ENCODE results near the gene SND1. TPM values are rescaled to one million over a fixed set of nuclear protein-coding genes. Genes with fewer than 3 reads are reported as not detected.

Gene SND1
- total and polyA plus RNA-seq, 10 of the 15 experiments (the other 5 are each of a cell fraction or from before 2014, with no cell fraction given), result 52.4 to 270 (median 146) TPM

DNA sequence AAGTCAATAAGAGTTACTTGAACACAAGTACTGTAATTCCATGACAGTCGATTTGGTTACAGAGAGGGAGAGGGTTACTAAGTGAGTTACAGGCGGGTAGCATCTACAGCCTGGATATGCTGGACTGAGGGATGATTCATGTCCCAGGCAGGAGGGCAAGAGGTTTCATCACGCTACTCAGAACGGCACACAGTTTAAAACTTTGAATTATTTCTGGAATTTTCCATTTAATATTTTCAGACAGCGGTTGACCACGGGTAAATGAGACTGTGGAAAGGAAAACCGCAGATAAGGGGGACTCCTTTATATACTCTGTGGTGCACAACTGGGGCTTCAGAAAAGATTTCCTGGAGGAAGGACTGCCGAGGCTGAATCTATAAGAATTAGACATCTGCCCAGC, 404.9 kb downstream of the SND1 start (continued):
- TF ChIP-seq, protein P1, sequence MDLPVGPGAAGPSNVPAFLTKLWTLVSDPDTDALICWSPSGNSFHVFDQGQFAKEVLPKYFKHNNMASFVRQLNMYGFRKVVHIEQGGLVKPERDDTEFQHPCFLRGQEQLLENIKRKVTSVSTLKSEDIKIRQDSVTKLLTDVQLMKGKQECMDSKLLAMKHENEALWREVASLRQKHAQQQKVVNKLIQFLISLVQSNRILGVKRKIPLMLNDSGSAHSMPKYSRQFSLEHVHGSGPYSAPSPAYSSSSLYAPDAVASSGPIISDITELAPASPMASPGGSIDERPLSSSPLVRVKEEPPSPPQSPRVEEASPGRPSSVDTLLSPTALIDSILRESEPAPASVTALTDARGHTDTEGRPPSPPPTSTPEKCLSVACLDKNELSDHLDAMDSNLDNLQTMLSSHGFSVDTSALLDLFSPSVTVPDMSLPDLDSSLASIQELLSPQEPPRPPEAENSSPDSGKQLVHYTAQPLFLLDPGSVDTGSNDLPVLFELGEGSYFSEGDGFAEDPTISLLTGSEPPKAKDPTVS (IDR thresholded peaks at IDR 0.05; ENCODE audit: low read depth, low read length), result no peak
- TF ChIP-seq NBN (IDR thresholded peaks at IDR 0.05), result no peak

DNA sequence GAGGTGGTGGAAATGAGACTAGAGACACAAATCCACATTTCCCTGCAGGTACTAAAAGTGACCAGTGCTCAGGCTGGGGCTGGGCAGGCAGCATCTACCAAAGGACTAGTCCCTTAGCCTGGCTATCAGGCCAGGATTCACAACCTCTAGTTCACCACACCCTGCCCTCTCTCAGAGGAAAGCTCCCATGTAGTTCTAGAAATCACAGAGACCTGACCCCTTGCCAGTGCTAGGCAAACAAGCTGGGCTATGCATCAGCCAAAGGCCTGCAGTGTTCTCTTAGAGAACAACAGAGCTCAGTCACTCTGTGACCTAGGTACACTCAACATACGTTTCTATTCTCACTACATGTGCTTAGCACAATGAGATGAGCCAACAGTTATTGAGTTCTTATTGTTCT, 405.9 kb downstream of the SND1 start:
- Histone ChIP-seq H3K4me3 (no peak overlapping the region), H3K4me1 (ENCODE audit: control insufficient read depth, insufficient read depth, low read length) (no peaks in the 10 kb centered on the region), H2AFZ (ENCODE audit: control insufficient read depth, low read depth, low read length) (no peak overlapping the region), H3K27ac (ENCODE audit: control insufficient read depth, insufficient read depth) (no peak overlapping the region), H4K20me1 (ENCODE audit: control insufficient read depth, insufficient read depth) (no peaks in the 10 kb centered on the region; the same call in none of the 2 replicates), H3K9me3 (replicated peaks; ENCODE audit: control insufficient read depth, insufficient read depth, low read length) (no peaks in the 10 kb centered on the region), H3K9ac (ENCODE audit: control insufficient read depth, insufficient read depth, low read length) (no peak overlapping the region), H3K79me2 (ENCODE audit: control insufficient read depth, insufficient read depth, low read length) (no peaks in the 10 kb centered on the region), H3K4me2 (ENCODE audit: control insufficient read depth, insufficient read depth) (no peak overlapping the region), H3K36me3 (ENCODE audit: control insufficient read depth in 2 of 2, insufficient read depth in 2 of 2, low read length in 1 of 2) (peaks cover 10 to 17% of the 10 kb centered on the region in 2 experiments), H3K27me3 (replicated peaks in 1 of 2; ENCODE audit: control insufficient read depth in 2 of 2, insufficient read depth in 2 of 2, low read length in 1 of 2) (no peaks in the 10 kb centered on the region)
- no TSS peak for BruUV-seq (replicated peaks)
- WGBS (ENCODE audit: insufficient coverage, insufficient replicate concordance, low lambda C conversion rate, missing lambda C conversion rate), result 92% methylated on average over 1 of the region's 1 CpG
- ChIA-PET CTCF (interaction anchor here (0.6 to 0.9 kb wide), 2 partner anchors 52 to 152 kb away, joined by 3 to 4 read pairs; no protein-coding TSS in a partner anchor), POLR2A (no interaction called here), RAD21 (ENCODE audit: unreplicated experiment) (no interaction called here), SMC1A (ENCODE audit: uncharacterized antibody, unreplicated experiment) (interaction anchor here (1.3 kb wide), 1 partner anchor 48 kb away, joined by 3 read pairs; no protein-coding TSS in a partner anchor)
- ATAC-seq (no peak), DNase-seq (ENCODE audit: low read depth, low spot score) (no peak), FAIRE-seq (no peak)
- intact Hi-C loops (cut with micrococcal nuclease; ENCODE audit: unreplicated experiment), result no loop called here
- in situ Hi-C loops (cut with MboI), result no loop called here
- TF ChIP-seq MEF2A (IDR thresholded peaks at IDR 0.05; ENCODE audit: insufficient read depth, low read depth, low read length) (no peak), EZH2 (IDR thresholded peaks at IDR 0.05; ENCODE audit: borderline replicate concordance, control insufficient read depth, low read depth, low read length) (no peak), RELA (IDR thresholded peaks at IDR 0.05; ENCODE audit: borderline replicate concordance, partially characterized antibody) (no peak), SP1 (IDR thresholded peaks at IDR 0.05; ENCODE audit: low read depth, low read length) (no peak), ZSCAN29 (IDR thresholded peaks at IDR 0.05) (no peak), ZNF622 (IDR thresholded peaks at IDR 0.05) (no peak), TBL1XR1 (IDR thresholded peaks at IDR 0.05; ENCODE audit: low read depth, low read length) (no peak), POLR2AphosphoS2 (IDR thresholded peaks at IDR 0.05; ENCODE audit: low read depth, low read length) (no peak), SIN3A (IDR thresholded peaks at IDR 0.05; ENCODE audit: low read depth, low read length) (no peak), FOS (IDR thresholded peaks at IDR 0.05; ENCODE audit: borderline replicate concordance, extremely low read depth, insufficient read length) (no peak), TARDBP (IDR thresholded peaks at IDR 0.05; ENCODE audit: borderline replicate concordance) (no peak)
- TF ChIP-seq, protein P2, sequence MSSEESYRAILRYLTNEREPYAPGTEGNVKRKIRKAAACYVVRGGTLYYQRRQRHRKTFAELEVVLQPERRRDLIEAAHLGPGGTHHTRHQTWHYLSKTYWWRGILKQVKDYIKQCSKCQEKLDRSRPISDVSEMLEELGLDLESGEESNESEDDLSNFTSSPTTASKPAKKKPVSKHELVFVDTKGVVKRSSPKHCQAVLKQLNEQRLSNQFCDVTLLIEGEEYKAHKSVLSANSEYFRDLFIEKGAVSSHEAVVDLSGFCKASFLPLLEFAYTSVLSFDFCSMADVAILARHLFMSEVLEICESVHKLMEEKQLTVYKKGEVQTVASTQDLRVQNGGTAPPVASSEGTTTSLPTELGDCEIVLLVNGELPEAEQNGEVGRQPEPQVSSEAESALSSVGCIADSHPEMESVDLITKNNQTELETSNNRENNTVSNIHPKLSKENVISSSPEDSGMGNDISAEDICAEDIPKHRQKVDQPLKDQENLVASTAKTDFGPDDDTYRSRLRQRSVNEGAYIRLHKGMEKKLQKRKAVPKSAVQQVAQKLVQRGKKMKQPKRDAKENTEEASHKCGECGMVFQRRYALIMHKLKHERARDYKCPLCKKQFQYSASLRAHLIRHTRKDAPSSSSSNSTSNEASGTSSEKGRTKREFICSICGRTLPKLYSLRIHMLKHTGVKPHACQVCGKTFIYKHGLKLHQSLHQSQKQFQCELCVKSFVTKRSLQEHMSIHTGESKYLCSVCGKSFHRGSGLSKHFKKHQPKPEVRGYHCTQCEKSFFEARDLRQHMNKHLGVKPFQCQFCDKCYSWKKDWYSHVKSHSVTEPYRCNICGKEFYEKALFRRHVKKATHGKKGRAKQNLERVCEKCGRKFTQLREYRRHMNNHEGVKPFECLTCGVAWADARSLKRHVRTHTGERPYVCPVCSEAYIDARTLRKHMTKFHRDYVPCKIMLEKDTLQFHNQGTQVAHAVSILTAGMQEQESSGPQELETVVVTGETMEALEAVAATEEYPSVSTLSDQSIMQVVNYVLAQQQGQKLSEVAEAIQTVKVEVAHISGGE (CRISPR knock-in tag; IDR thresholded peaks at IDR 0.05), result no peak
- TF ChIP-seq, protein P3, sequence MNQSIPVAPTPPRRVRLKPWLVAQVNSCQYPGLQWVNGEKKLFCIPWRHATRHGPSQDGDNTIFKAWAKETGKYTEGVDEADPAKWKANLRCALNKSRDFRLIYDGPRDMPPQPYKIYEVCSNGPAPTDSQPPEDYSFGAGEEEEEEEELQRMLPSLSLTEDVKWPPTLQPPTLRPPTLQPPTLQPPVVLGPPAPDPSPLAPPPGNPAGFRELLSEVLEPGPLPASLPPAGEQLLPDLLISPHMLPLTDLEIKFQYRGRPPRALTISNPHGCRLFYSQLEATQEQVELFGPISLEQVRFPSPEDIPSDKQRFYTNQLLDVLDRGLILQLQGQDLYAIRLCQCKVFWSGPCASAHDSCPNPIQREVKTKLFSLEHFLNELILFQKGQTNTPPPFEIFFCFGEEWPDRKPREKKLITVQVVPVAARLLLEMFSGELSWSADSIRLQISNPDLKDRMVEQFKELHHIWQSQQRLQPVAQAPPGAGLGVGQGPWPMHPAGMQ (IDR thresholded peaks at IDR 0.05; ENCODE audit: borderline replicate concordance), result no peak
- TF ChIP-seq, protein P4, sequence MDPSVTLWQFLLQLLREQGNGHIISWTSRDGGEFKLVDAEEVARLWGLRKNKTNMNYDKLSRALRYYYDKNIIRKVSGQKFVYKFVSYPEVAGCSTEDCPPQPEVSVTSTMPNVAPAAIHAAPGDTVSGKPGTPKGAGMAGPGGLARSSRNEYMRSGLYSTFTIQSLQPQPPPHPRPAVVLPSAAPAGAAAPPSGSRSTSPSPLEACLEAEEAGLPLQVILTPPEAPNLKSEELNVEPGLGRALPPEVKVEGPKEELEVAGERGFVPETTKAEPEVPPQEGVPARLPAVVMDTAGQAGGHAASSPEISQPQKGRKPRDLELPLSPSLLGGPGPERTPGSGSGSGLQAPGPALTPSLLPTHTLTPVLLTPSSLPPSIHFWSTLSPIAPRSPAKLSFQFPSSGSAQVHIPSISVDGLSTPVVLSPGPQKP (IDR thresholded peaks at IDR 0.05; ENCODE audit: low read depth, low read length), result no peak

Measured in GM12878 (cell line).